Left lung (tissue), 10 donors: ENCODE measurements around the gene PTPRN2. TPM values are rescaled to one million over a fixed set of nuclear protein-coding genes. Genes with fewer than 3 reads are reported as not detected.
"Not testable (repeated sequence)": the region's sequence is repeated elsewhere in the genome, so short reads cannot be mapped to it uniquely, and the experiment has no call there.

Source experiments
- ATAC-seq: fragments of 200-7000 bp; cut with Tn5 transposase; one replicate; pipeline ENCODE4 v1.9.1; 2020; ENCODE audit warnings: moderate library complexity
- DNase-seq, 4 donors: peaks; one replicate each; pipeline ENCODE4 v3.0.0-alpha.2; 2013 to 2020
- H3K27ac ChIP-seq, 2 donors: fragments of 200-600 bp; sonication (generic) in 1 of 2; one replicate each; pipeline versions ENCODE4 v1.5.0 to v1.8.0; 2020 to 2021
- H3K27me3 ChIP-seq, 2 donors: fragments of 200-600 bp; sonication (generic) in 1 of 2; one replicate each; pipeline versions ENCODE4 v1.5.0 to v1.8.0; 2020 to 2021
- H3K36me3 ChIP-seq, 2 donors: fragments of 200-600 bp; sonication (generic) in 1 of 2; one replicate each; pipeline versions ENCODE4 v1.5.0 to v1.8.0; 2020 to 2021
- H3K4me1 ChIP-seq, 2 donors: fragments of 200-600 bp; one replicate each; pipeline ENCODE4 v1.8.0; 2021
- H3K4me3 ChIP-seq, 2 donors: fragments of 200-600 bp; sonication (generic) in 1 of 2; one replicate each; pipeline versions ENCODE4 v1.5.0 to v1.8.0; 2020 to 2021; ENCODE audit warnings: mild to moderate bottlenecking in 1 of 2
- H3K9me3 ChIP-seq, 2 donors: fragments of 200-600 bp; sonication (generic) in 1 of 2; one replicate each; pipeline versions ENCODE4 v1.5.0 to v1.8.0; 2020 to 2021
- CTCF ChIP-seq, 2 donors: fragments of 200-600 bp; sonication (generic) in 1 of 2; IDR thresholded peaks; one replicate each; pipeline versions ENCODE4 v1.5.0 to v1.8.0; 2021; ENCODE audit warnings: antibody characterized with exemption in 2 of 2
- intact Hi-C, 2 donors: fragments of 100-400 bp; cut with DNase I; formaldehyde crosslinking; loops; one replicate each; pipeline versions ENCODE4 v1.11.2 to v1.14.2; 2022
- polyA plus RNA-seq, 6 donors: library from polyadenylated mRNA; unstranded; fragments of 120-200 nt; gene quantifications; one replicate each; pipeline ENCODE4 v1.2.1, GENCODE V29; 2013; ENCODE audit not compliant: insufficient read length in 6 of 6
- total RNA-seq, 2 donors: library from RNA; stranded (reverse); fragmentation: NEBNext Ultra II Directional; extraction: Animal tissue kit (Norgen Biotek cat#: 25700); gene quantifications; one replicate each; pipeline ENCODE4 v1.2.1, GENCODE V29; 2021
- donor health status: DM: no; HTN: yes; CAD: no.
- donor health status: DM: no; HTN: no; CAD: no.

The PTPRN2 gene
- total and polyA plus RNA-seq, 8 donors = 4.0 to 7.8 (median 6.8) TPM

GRCh38 chr7:158461824-158462223 is 125.8 kb downstream of the PTPRN2 start:
- TF ChIP-seq CTCF (IDR thresholded peaks at IDR 0.05) = no peak
- Histone ChIP-seq H3K4me1 (no peaks in the 10 kb centered on the region), H3K27ac (no peak overlapping the region), H3K9me3 (no peaks in the 10 kb centered on the region), H3K36me3 (no peaks in the 10 kb centered on the region), H3K4me3 (no peak overlapping the region), H3K27me3 (peaks cover 0 to 2% of the 10 kb centered on the region in 2 donors)
- intact Hi-C loops = no loop called here
- no peak for DNase-seq
- no peak for ATAC-seq

- H3K27me3 ChIP-seq = no peaks in the 10 kb centered on the region
- H3K4me1 ChIP-seq = no peaks in the 10 kb centered on the region
- H3K36me3 ChIP-seq = no peaks in the 10 kb centered on the region
- no peaks in the 10 kb centered on the region for H3K9me3 ChIP-seq
- H3K27ac ChIP-seq = no peak overlapping the region
- intact Hi-C loops = no loop called here
- no peak for ATAC-seq
- TF ChIP-seq CTCF (IDR thresholded peaks at IDR 0.05) = no peak
- no peak overlapping the region for H3K4me3 ChIP-seq
- no peak for DNase-seq
These were observed 127.0 kb downstream of the PTPRN2 start for GRCh38 chr7:158460665-158461064.

GRCh38 chr7:158458716-158459282 is 128.8 kb downstream of the PTPRN2 start:
- H3K4me3 ChIP-seq = no peak overlapping the region
- intact Hi-C loops = no loop called here
- no peak for TF ChIP-seq CTCF (IDR thresholded peaks at IDR 0.05)
- DNase-seq (no peak), ATAC-seq (no peak)
- no peaks in the 10 kb centered on the region for H3K36me3 ChIP-seq
- no peak overlapping the region for H3K27ac ChIP-seq
- H3K27me3 ChIP-seq = no peaks in the 10 kb centered on the region
- H3K9me3 ChIP-seq = no peaks in the 10 kb centered on the region
- no peaks in the 10 kb centered on the region for H3K4me1 ChIP-seq

GRCh38 chr7:158458096-158458495 is 129.5 kb downstream of the PTPRN2 start:
- Histone ChIP-seq H3K9me3 (no peaks in the 10 kb centered on the region), H3K36me3 (no peaks in the 10 kb centered on the region), H3K4me1 (no peaks in the 10 kb centered on the region), H3K27ac (no peak overlapping the region), H3K27me3 (no peaks in the 10 kb centered on the region), H3K4me3 (no peak overlapping the region)
- ATAC-seq (no peak), DNase-seq (no peak)
- intact Hi-C loops = no loop called here
- no peak for TF ChIP-seq CTCF (IDR thresholded peaks at IDR 0.05)

- H3K27me3 ChIP-seq, ATAC-seq, H3K4me3 ChIP-seq, H3K9me3 ChIP-seq, DNase-seq, H3K4me1 ChIP-seq, intact Hi-C loops, H3K27ac ChIP-seq, H3K36me3 ChIP-seq: not testable (repeated sequence)
These were observed 130.0 kb downstream of the PTPRN2 start for GRCh38 chr7:158457586-158457985.

GRCh38 chr7:158454631-158455030 is 133.0 kb downstream of the PTPRN2 start:
- no peak overlapping the region for H3K4me3 ChIP-seq

More at GRCh38 chr7:158454631-158455030, 133.0 kb downstream of the PTPRN2 start:
- intact Hi-C loops = no loop called here
- Histone ChIP-seq H3K4me1 (no peaks in the 10 kb centered on the region), H3K9me3 (no peaks in the 10 kb centered on the region), H3K27ac (no peak overlapping the region), H3K27me3 (peaks cover 0 to 11% of the 10 kb centered on the region in 2 donors), H3K36me3 (no peaks in the 10 kb centered on the region)
- no peak for TF ChIP-seq CTCF (IDR thresholded peaks at IDR 0.05)
- DNase-seq (no peak), ATAC-seq (no peak)
